NCI-H460 (cell line): ENCODE results near the gene CAMK1G. TPM values are rescaled to one million over a fixed set of nuclear protein-coding genes. Genes with fewer than 3 reads are reported as not detected.

Experiments used
- DNase-seq: peaks from one replicate; pipeline ENCODE4 v3.0.0-alpha.2; 2016; ENCODE audit warnings: low read depth; ENCODE audit errors: extremely low read depth
- total RNA-seq: library from RNA; depleted of rRNA; stranded (reverse); fragments of >200 nt; shearing (Covaris generic); gene quantifications from 2 replicates; pipeline ENCODE4 v1.2.3, GENCODE V29; 2014

Gene CAMK1G
- total RNA-seq, 1 experiment from 2014 or later, result not detected

- no peak for DNase-seq
These were observed 14.0 kb downstream of the CAMK1G start for GRCh38 chr1:209597499-209597898.

- no peak for DNase-seq
These were observed 14.7 kb downstream of the CAMK1G start for GRCh38 chr1:209598227-209598626.

GRCh38 chr1:209600541-209600940 lies 17.0 kb downstream of the CAMK1G start:
- no peak for DNase-seq

GRCh38 chr1:209601809-209602657 lies 18.5 kb downstream of the CAMK1G start:
- peak; percentile 17 for DNase-seq

- DNase-seq, result no peak
These were observed 20.4 kb downstream of the CAMK1G start for GRCh38 chr1:209603877-209604276.

GRCh38 chr1:209607102-209607794 lies 23.7 kb downstream of the CAMK1G start:
- no peak for DNase-seq

GRCh38 chr1:209607795-209608178 lies 24.3 kb downstream of the CAMK1G start:
- no peak for DNase-seq

- DNase-seq, result no peak
These were observed 25.7 kb downstream of the CAMK1G start for GRCh38 chr1:209609041-209609790.

- DNase-seq, result no peak
These were observed 26.5 kb downstream of the CAMK1G start for GRCh38 chr1:209609791-209610630.

- no peak for DNase-seq
These were observed 27.1 kb downstream of the CAMK1G start for GRCh38 chr1:209610631-209610905.

GRCh38 chr1:209611771-209612570 lies 28.5 kb downstream of the CAMK1G start:
- DNase-seq, result no peak

- no peak for DNase-seq
These were observed 29.3 kb downstream of the CAMK1G start for GRCh38 chr1:209612646-209613399.

- no peak for DNase-seq
These were observed 30.1 kb downstream of the CAMK1G start for GRCh38 chr1:209613400-209614150.

- DNase-seq, result no peak
These were observed 30.6 kb downstream of the CAMK1G start for GRCh38 chr1:209614151-209614420.

- DNase-seq, result no peak
These were observed 31.4 kb downstream of the CAMK1G start for GRCh38 chr1:209614906-209615305.

- no peak for DNase-seq
These were observed 33.0 kb downstream of the CAMK1G start for GRCh38 chr1:209616366-209617046.

GRCh38 chr1:209617047-209617673 lies 33.6 kb downstream of the CAMK1G start:
- no peak for DNase-seq

- DNase-seq, result no peak
These were observed 34.2 kb downstream of the CAMK1G start for GRCh38 chr1:209617755-209618154.
